Measurements from ENCODE around the gene USP36.

USP36 gene

GRCh38 chr17:78829477-78829876, 11.1 kb downstream of the USP36 start:
- no peaks in the 10 kb centered on the region for H3K27me3 ChIP-seq (ENCODE audit: control insufficient read depth, insufficient read depth, low read length)
- peaks cover 71% of the 10 kb centered on the region for H3K36me3 ChIP-seq (ENCODE audit: control insufficient read depth, insufficient read depth, low read length)
- H3K4me3 ChIP-seq (ENCODE audit: low read depth, low read length) = no peak overlapping the region
- H3K9me3 ChIP-seq (ENCODE audit: control insufficient read depth, insufficient read depth, low read length) = no peaks in the 10 kb centered on the region
- no peaks in the 10 kb centered on the region for H3K4me1 ChIP-seq (ENCODE audit: control insufficient read depth, insufficient read depth, low read length)
- H3K9ac ChIP-seq (ENCODE audit: low read depth, low read length) = no peak overlapping the region

GRCh38 chr17:78828470-78829185, 12.0 kb downstream of the USP36 start:
- Histone ChIP-seq H3K27me3 (ENCODE audit: control insufficient read depth, insufficient read depth, low read length) (no peaks in the 10 kb centered on the region), H3K4me3 (ENCODE audit: low read depth, low read length) (no peak overlapping the region), H3K9me3 (ENCODE audit: control insufficient read depth, insufficient read depth, low read length) (no peaks in the 10 kb centered on the region), H3K4me1 (ENCODE audit: control insufficient read depth, insufficient read depth, low read length) (no peaks in the 10 kb centered on the region), H3K9ac (ENCODE audit: low read depth, low read length) (no peak overlapping the region), H3K36me3 (ENCODE audit: control insufficient read depth, insufficient read depth, low read length) (peaks cover 72% of the 10 kb centered on the region)

- Histone ChIP-seq H3K27me3 (ENCODE audit: control insufficient read depth, insufficient read depth, low read length) (no peaks in the 10 kb centered on the region), H3K9me3 (ENCODE audit: control insufficient read depth, insufficient read depth, low read length) (no peaks in the 10 kb centered on the region), H3K4me3 (ENCODE audit: low read depth, low read length) (no peak overlapping the region), H3K36me3 (ENCODE audit: control insufficient read depth, insufficient read depth, low read length) (peaks cover 74% of the 10 kb centered on the region), H3K4me1 (ENCODE audit: control insufficient read depth, insufficient read depth, low read length) (no peaks in the 10 kb centered on the region), H3K9ac (ENCODE audit: low read depth, low read length) (no peak overlapping the region)
Observed at GRCh38 chr17:78826836-78827509, 13.6 kb downstream of the USP36 start.

- H3K36me3 ChIP-seq (ENCODE audit: control insufficient read depth, insufficient read depth, low read length) = peaks cover 77% of the 10 kb centered on the region
- no peaks in the 10 kb centered on the region for H3K4me1 ChIP-seq (ENCODE audit: control insufficient read depth, insufficient read depth, low read length)
- no peaks in the 10 kb centered on the region for H3K27me3 ChIP-seq (ENCODE audit: control insufficient read depth, insufficient read depth, low read length)
- no peak overlapping the region for H3K9ac ChIP-seq (ENCODE audit: low read depth, low read length)
- H3K4me3 ChIP-seq (ENCODE audit: low read depth, low read length) = no peak overlapping the region
- no peaks in the 10 kb centered on the region for H3K9me3 ChIP-seq (ENCODE audit: control insufficient read depth, insufficient read depth, low read length)
Observed at GRCh38 chr17:78826421-78826820, 14.2 kb downstream of the USP36 start.

- no peaks in the 10 kb centered on the region for H3K27me3 ChIP-seq (ENCODE audit: control insufficient read depth, insufficient read depth, low read length)
- H3K4me3 ChIP-seq (ENCODE audit: low read depth, low read length) = no peak overlapping the region
- no peak overlapping the region for H3K9ac ChIP-seq (ENCODE audit: low read depth, low read length)
- H3K9me3 ChIP-seq (ENCODE audit: control insufficient read depth, insufficient read depth, low read length) = no peaks in the 10 kb centered on the region
- H3K4me1 ChIP-seq (ENCODE audit: control insufficient read depth, insufficient read depth, low read length) = no peaks in the 10 kb centered on the region
- H3K36me3 ChIP-seq (ENCODE audit: control insufficient read depth, insufficient read depth, low read length) = peaks cover 79% of the 10 kb centered on the region
Observed at GRCh38 chr17:78825696-78826095, 14.9 kb downstream of the USP36 start.

- H3K36me3 ChIP-seq (ENCODE audit: control insufficient read depth, insufficient read depth, low read length) = peaks cover 85% of the 10 kb centered on the region
- H3K27me3 ChIP-seq (ENCODE audit: control insufficient read depth, insufficient read depth, low read length) = no peaks in the 10 kb centered on the region
- H3K4me3 ChIP-seq (ENCODE audit: low read depth, low read length) = no peak overlapping the region
- no peaks in the 10 kb centered on the region for H3K4me1 ChIP-seq (ENCODE audit: control insufficient read depth, insufficient read depth, low read length)
- H3K9me3 ChIP-seq (ENCODE audit: control insufficient read depth, insufficient read depth, low read length) = no peaks in the 10 kb centered on the region
- H3K9ac ChIP-seq (ENCODE audit: low read depth, low read length) = no peak overlapping the region
Observed at GRCh38 chr17:78824240-78824639, 16.4 kb downstream of the USP36 start.

- Histone ChIP-seq H3K9ac (ENCODE audit: low read depth, low read length) (no peak overlapping the region), H3K4me1 (ENCODE audit: control insufficient read depth, insufficient read depth, low read length) (no peaks in the 10 kb centered on the region), H3K4me3 (ENCODE audit: low read depth, low read length) (no peak overlapping the region), H3K36me3 (ENCODE audit: control insufficient read depth, insufficient read depth, low read length) (peaks cover 89% of the 10 kb centered on the region), H3K27me3 (ENCODE audit: control insufficient read depth, insufficient read depth, low read length) (no peaks in the 10 kb centered on the region), H3K9me3 (ENCODE audit: control insufficient read depth, insufficient read depth, low read length) (no peaks in the 10 kb centered on the region)
Observed at GRCh38 chr17:78823282-78824046, 17.1 kb downstream of the USP36 start.

GRCh38 chr17:78822552-78822951, 18.1 kb downstream of the USP36 start:
- peaks cover 88% of the 10 kb centered on the region for H3K36me3 ChIP-seq (ENCODE audit: control insufficient read depth, insufficient read depth, low read length)
- H3K9me3 ChIP-seq (ENCODE audit: control insufficient read depth, insufficient read depth, low read length) = no peaks in the 10 kb centered on the region
- H3K27me3 ChIP-seq (ENCODE audit: control insufficient read depth, insufficient read depth, low read length) = no peaks in the 10 kb centered on the region
- no peak overlapping the region for H3K4me3 ChIP-seq (ENCODE audit: low read depth, low read length)
- H3K4me1 ChIP-seq (ENCODE audit: control insufficient read depth, insufficient read depth, low read length) = no peaks in the 10 kb centered on the region
- no peak overlapping the region for H3K9ac ChIP-seq (ENCODE audit: low read depth, low read length)

GRCh38 chr17:78821961-78822360, 18.7 kb downstream of the USP36 start:
- H3K27me3 ChIP-seq (ENCODE audit: control insufficient read depth, insufficient read depth, low read length) = no peaks in the 10 kb centered on the region
- no peak overlapping the region for H3K9ac ChIP-seq (ENCODE audit: low read depth, low read length)
- H3K9me3 ChIP-seq (ENCODE audit: control insufficient read depth, insufficient read depth, low read length) = no peaks in the 10 kb centered on the region
- peaks cover 88% of the 10 kb centered on the region for H3K36me3 ChIP-seq (ENCODE audit: control insufficient read depth, insufficient read depth, low read length)
- no peaks in the 10 kb centered on the region for H3K4me1 ChIP-seq (ENCODE audit: control insufficient read depth, insufficient read depth, low read length)
- no peak overlapping the region for H3K4me3 ChIP-seq (ENCODE audit: low read depth, low read length)

- H3K9me3 ChIP-seq (ENCODE audit: control insufficient read depth, insufficient read depth, low read length) = no peaks in the 10 kb centered on the region
- H3K9ac ChIP-seq (ENCODE audit: low read depth, low read length) = no peak overlapping the region
- H3K4me3 ChIP-seq (ENCODE audit: low read depth, low read length) = no peak overlapping the region
- peaks cover 86% of the 10 kb centered on the region for H3K36me3 ChIP-seq (ENCODE audit: control insufficient read depth, insufficient read depth, low read length)
- H3K27me3 ChIP-seq (ENCODE audit: control insufficient read depth, insufficient read depth, low read length) = no peaks in the 10 kb centered on the region
- no peaks in the 10 kb centered on the region for H3K4me1 ChIP-seq (ENCODE audit: control insufficient read depth, insufficient read depth, low read length)
Observed at GRCh38 chr17:78820841-78821240, 19.8 kb downstream of the USP36 start.

GRCh38 chr17:78819806-78820792, 20.5 kb downstream of the USP36 start:
- no peaks in the 10 kb centered on the region for H3K27me3 ChIP-seq (ENCODE audit: control insufficient read depth, insufficient read depth, low read length)
- peaks cover 83% of the 10 kb centered on the region for H3K36me3 ChIP-seq (ENCODE audit: control insufficient read depth, insufficient read depth, low read length)
- no peaks in the 10 kb centered on the region for H3K9me3 ChIP-seq (ENCODE audit: control insufficient read depth, insufficient read depth, low read length)
- no peak overlapping the region for H3K4me3 ChIP-seq (ENCODE audit: low read depth, low read length)
- no peaks in the 10 kb centered on the region for H3K4me1 ChIP-seq (ENCODE audit: control insufficient read depth, insufficient read depth, low read length)
- no peak overlapping the region for H3K9ac ChIP-seq (ENCODE audit: low read depth, low read length)
